ENCODE data around the gene NRG3. TPM values are rescaled to one million over a fixed set of nuclear protein-coding genes. Genes with fewer than 3 reads are reported as not detected.

Gene NRG3
- total and polyA plus RNA-seq, 2 donors (not counting 1 experiment from before 2014, with no cell fraction given), result 0.06 TPM; not detected in 1

GRCh38 chr10:82020999-82021398, 146.0 kb downstream of the NRG3 start:
- no peak overlapping the region for H3K4me3 ChIP-seq (ENCODE audit: control extremely low read depth in 1 of 5, extremely low read depth in 1 of 5, insufficient read depth in 1 of 5, low read depth in 2 of 5, low read length in 4 of 5)
- ATAC-seq (ENCODE audit: low read depth) (no peak), DNase-seq (no peak)
- H2AFZ ChIP-seq (ENCODE audit: insufficient read depth, low read depth, low read length, poor library complexity, severe bottlenecking), result no peak overlapping the region
- H3K4me2 ChIP-seq (replicated peaks; ENCODE audit: low read depth, low read length, poor library complexity, severe bottlenecking), result no peak overlapping the region
- CTCF ChIA-PET, result no interaction called here
- POLR2A ChIA-PET, result no interaction called here
- no peaks in the 10 kb centered on the region for H4K20me1 ChIP-seq (ENCODE audit: control insufficient read depth, insufficient read depth, low read length, poor library complexity, severe bottlenecking)
- H3K27me3 ChIP-seq (replicated peaks in 1 of 4; ENCODE audit: control extremely low read depth in 1 of 4, control insufficient read depth in 3 of 4, insufficient read depth in 4 of 4, low read length in 3 of 4), result no peaks in the 10 kb centered on the region
- no peaks in the 10 kb centered on the region for H3K4me1 Mint-ChIP-seq
- TF ChIP-seq CTCF (IDR thresholded peaks at IDR 0.05) (no peak), EZH2 (IDR thresholded peaks at IDR 0.05; ENCODE audit: borderline replicate concordance, insufficient read depth, low read depth, low read length, poor library complexity, severe bottlenecking) (no peak)
- peaks cover 8% of the 10 kb centered on the region for H3K9me3 Mint-ChIP-seq (ENCODE audit: insufficient read depth)
- no peaks in the 10 kb centered on the region for H3K79me2 ChIP-seq (ENCODE audit: control insufficient read depth, insufficient read depth, low read length)
- H3K27ac ChIP-seq (ENCODE audit: low read length in 2 of 2), result no peak overlapping the region
- no CpG with 5 or more reads among the region's 4 CpGs for WGBS (ENCODE audit: insufficient coverage)
- H3K27me3 Mint-ChIP-seq, result no peaks in the 10 kb centered on the region
- H3K4me1 ChIP-seq (ENCODE audit: control insufficient read depth in 2 of 2, insufficient read depth in 2 of 2, low read length in 2 of 2), result no peaks in the 10 kb centered on the region
- no peaks in the 10 kb centered on the region for H3K9me3 ChIP-seq (ENCODE audit: control extremely low read depth in 1 of 3, control insufficient read depth in 2 of 3, insufficient read depth in 1 of 3, low read length in 2 of 3)
- H3K4me3 Mint-ChIP-seq, result no peak overlapping the region
- H3K36me3 ChIP-seq (replicated peaks in 1 of 2; ENCODE audit: control extremely low read depth in 1 of 2, control insufficient read depth in 1 of 2, extremely low read depth in 1 of 2, insufficient read depth in 2 of 2, low read length in 1 of 2), result no peaks in the 10 kb centered on the region
- no peak overlapping the region for H3K9ac ChIP-seq (ENCODE audit: low read length)
- intact Hi-C loops (cut with micrococcal nuclease), result no loop called here
- H3K27ac Mint-ChIP-seq, result no peak overlapping the region

- DNase-seq, result no peak
- WGBS (ENCODE audit: insufficient coverage), result no CpG with 5 or more reads among the region's 1 CpG
- intact Hi-C loops (cut with micrococcal nuclease), result no loop called here
- no peaks in the 10 kb centered on the region for H3K27me3 Mint-ChIP-seq
- no peak overlapping the region for H3K4me2 ChIP-seq (replicated peaks; ENCODE audit: low read depth, low read length, poor library complexity, severe bottlenecking)
- H3K9me3 Mint-ChIP-seq (ENCODE audit: insufficient read depth), result no peaks in the 10 kb centered on the region
- ATAC-seq (ENCODE audit: low read depth), result no peak
- no peak overlapping the region for H3K27ac Mint-ChIP-seq
- no peak overlapping the region for H2AFZ ChIP-seq (ENCODE audit: insufficient read depth, low read depth, low read length, poor library complexity, severe bottlenecking)
- no peaks in the 10 kb centered on the region for H3K4me1 ChIP-seq (ENCODE audit: control insufficient read depth in 2 of 2, insufficient read depth in 2 of 2, low read length in 2 of 2)
- no peaks in the 10 kb centered on the region for H3K4me1 Mint-ChIP-seq
- H4K20me1 ChIP-seq (ENCODE audit: control insufficient read depth, insufficient read depth, low read length, poor library complexity, severe bottlenecking), result no peaks in the 10 kb centered on the region
- no peaks in the 10 kb centered on the region for H3K27me3 ChIP-seq (replicated peaks in 1 of 4; ENCODE audit: control extremely low read depth in 1 of 4, control insufficient read depth in 3 of 4, insufficient read depth in 4 of 4, low read length in 3 of 4)
- no peaks in the 10 kb centered on the region for H3K9me3 ChIP-seq (ENCODE audit: control extremely low read depth in 1 of 3, control insufficient read depth in 2 of 3, insufficient read depth in 1 of 3, low read length in 2 of 3)
- no peaks in the 10 kb centered on the region for H3K79me2 ChIP-seq (ENCODE audit: control insufficient read depth, insufficient read depth, low read length)
- no peak overlapping the region for H3K4me3 ChIP-seq (ENCODE audit: control extremely low read depth in 1 of 5, extremely low read depth in 1 of 5, insufficient read depth in 1 of 5, low read depth in 2 of 5, low read length in 4 of 5)
- no peaks in the 10 kb centered on the region for H3K36me3 ChIP-seq (replicated peaks in 1 of 2; ENCODE audit: control extremely low read depth in 1 of 2, control insufficient read depth in 1 of 2, extremely low read depth in 1 of 2, insufficient read depth in 2 of 2, low read length in 1 of 2)
- CTCF ChIA-PET, result no interaction called here
- no peak overlapping the region for H3K4me3 Mint-ChIP-seq
- TF ChIP-seq EZH2 (IDR thresholded peaks at IDR 0.05; ENCODE audit: borderline replicate concordance, insufficient read depth, low read depth, low read length, poor library complexity, severe bottlenecking), result no peak
- no peak for TF ChIP-seq CTCF (IDR thresholded peaks at IDR 0.05)
- POLR2A ChIA-PET, result no interaction called here
- no peak overlapping the region for H3K27ac ChIP-seq (ENCODE audit: low read length in 2 of 2)
- H3K9ac ChIP-seq (ENCODE audit: low read length), result no peak overlapping the region
These were observed 152.7 kb downstream of the NRG3 start for GRCh38 chr10:82027711-82028110.
